Neuronal stem cell (in vitro differentiated cells): ENCODE data around the gene LLCFC1.

Experiments used
- DNase-seq: peaks from one replicate; pipeline ENCODE4 v3.0.0-alpha.2; 2013; ENCODE audit warnings: low spot score
- H2AFZ ChIP-seq: one replicate; pipeline ENCODE4 v1.6.1; 2013; ENCODE audit warnings: mild to moderate bottlenecking, low read length, inconsistent platforms
- H2AK5ac ChIP-seq: 2 replicates; pipeline ENCODE4 v1.6.1; 2013; ENCODE audit warnings: low read depth, mild to moderate bottlenecking, inconsistent platforms, low read length, moderate library complexity, mixed read lengths
- H2BK120ac ChIP-seq: 2 replicates; pipeline ENCODE4 v1.6.1; 2013; ENCODE audit warnings: low read depth, mild to moderate bottlenecking, inconsistent platforms, low read length, moderate library complexity, mixed read lengths
- H2BK12ac ChIP-seq: one replicate; pipeline ENCODE4 v1.6.1; 2013; ENCODE audit warnings: low read length, inconsistent platforms
- H2BK15ac ChIP-seq: 2 replicates; pipeline ENCODE4 v1.6.1; 2013; ENCODE audit warnings: mild to moderate bottlenecking, low read length, inconsistent platforms, mixed read lengths
- H2BK5ac ChIP-seq: one replicate; pipeline ENCODE4 v1.6.1; 2013; ENCODE audit warnings: inconsistent platforms, mild to moderate bottlenecking, low read length, moderate library complexity
- H3K14ac ChIP-seq: one replicate; pipeline ENCODE4 v1.6.1; 2013; ENCODE audit warnings: low read length, inconsistent platforms
- H3K18ac ChIP-seq: 2 replicates; pipeline ENCODE4 v1.6.1; 2013; ENCODE audit warnings: low read length, inconsistent platforms
- H3K23ac ChIP-seq: 2 replicates; pipeline ENCODE4 v1.6.1; 2013; ENCODE audit warnings: low read depth, mild to moderate bottlenecking, mixed read lengths, low read length, inconsistent platforms; ENCODE audit not compliant: poor library complexity
- H3K27ac ChIP-seq: replicated peaks from 3 replicates; pipeline ENCODE4 v1.5.1; 2013; ENCODE audit warnings: low read length, inconsistent platforms
- H3K27me3 ChIP-seq, 3 experiments: 2 replicates each; pipeline ENCODE4 v1.6.1; 2013; ENCODE audit warnings: low read length in 3 of 3, mild to moderate bottlenecking in 2 of 3, inconsistent platforms in 1 of 3, low read depth in 1 of 3, mixed read lengths in 1 of 3, moderate library complexity in 1 of 3; ENCODE audit not compliant: control insufficient read depth in 3 of 3, insufficient read depth in 3 of 3
- H3K36me3 ChIP-seq, 2 donors: replicated peaks in 1 of 2; 2 replicates each; pipeline ENCODE4 v1.6.1; 2013; ENCODE audit warnings: low read length in 2 of 2; ENCODE audit not compliant: control insufficient read depth in 2 of 2, insufficient read depth in 2 of 2
- H3K4ac ChIP-seq: 2 replicates; pipeline ENCODE4 v1.6.1; 2013; ENCODE audit warnings: inconsistent platforms, mild to moderate bottlenecking, low read length, moderate library complexity
- H3K4me1 ChIP-seq, 2 donors: 1 replicate in 1 of 2; 2 replicates in 1 of 2; pipeline ENCODE4 v1.6.1; 2013; ENCODE audit warnings: low read length in 2 of 2, low read depth in 1 of 2; ENCODE audit not compliant: control insufficient read depth in 2 of 2, insufficient read depth in 1 of 2
- H3K4me2 ChIP-seq: one replicate; pipeline ENCODE4 v1.6.1; 2013; ENCODE audit warnings: mild to moderate bottlenecking, low read length, inconsistent platforms; ENCODE audit not compliant: insufficient read depth, poor library complexity, severe bottlenecking
- H3K4me3 ChIP-seq, 2 donors: 2 replicates each; pipeline ENCODE4 v1.5.1; 2013; ENCODE audit warnings: low read length in 2 of 2, mild to moderate bottlenecking in 2 of 2, inconsistent platforms in 1 of 2, moderate library complexity in 1 of 2
- H3K79me1 ChIP-seq: one replicate; pipeline ENCODE4 v1.6.1; 2013; ENCODE audit warnings: low read depth, mild to moderate bottlenecking, inconsistent platforms, low read length, moderate library complexity
- H3K9ac ChIP-seq: one replicate; pipeline ENCODE4 v1.6.1; 2013; ENCODE audit warnings: mild to moderate bottlenecking, low read depth, low read length, inconsistent platforms; ENCODE audit not compliant: poor library complexity
- H3K9me3 ChIP-seq, 2 donors: replicated peaks in 1 of 2; 2 replicates each; pipeline versions ENCODE3 to v1.6.1; 2013; ENCODE audit warnings: low read length in 2 of 2, mild to moderate bottlenecking in 2 of 2, inconsistent platforms in 1 of 2, low read depth in 1 of 2, mixed read lengths in 1 of 2, moderate library complexity in 1 of 2; ENCODE audit not compliant: control insufficient read depth in 2 of 2, insufficient read depth in 1 of 2
- H4K8ac ChIP-seq: one replicate; pipeline ENCODE4 v1.6.1; 2013; ENCODE audit warnings: low read depth, mild to moderate bottlenecking, inconsistent platforms, low read length, moderate library complexity
- H4K91ac ChIP-seq: one replicate; pipeline ENCODE4 v1.6.1; 2013; ENCODE audit warnings: low read length, low read depth, mild to moderate bottlenecking, inconsistent platforms; ENCODE audit not compliant: poor library complexity
- WGBS, 2 donors: extraction: QIAGEN DNeasy Blood & Tissue Kit; methylation state at CpG; one replicate each; pipeline ENCODE4 v1.1.7; 2013; ENCODE audit warnings: missing lambda C conversion rate in 2 of 2, mixed read lengths in 1 of 2; ENCODE audit not compliant: insufficient read length in 2 of 2, insufficient replicate concordance in 1 of 2; ENCODE audit errors: extremely low coverage in 2 of 2; 5-methylcytosine and 5-hydroxymethylcytosine counted together

LLCFC1 gene

GRCh38 chr7:142983825-142984224 lies 44.5 kb downstream of the LLCFC1 start:
- H2BK5ac ChIP-seq, result no peak overlapping the region
- no peak overlapping the region for H3K4ac ChIP-seq
- H3K79me1 ChIP-seq, result no peaks in the 10 kb centered on the region
- no peak overlapping the region for H2AK5ac ChIP-seq
- H4K8ac ChIP-seq, result peak overlapping the region; percentile 57
- H3K27ac ChIP-seq, result no peak overlapping the region
- peak overlapping the region; percentile 64 for H3K14ac ChIP-seq
- no peaks in the 10 kb centered on the region for H3K36me3 ChIP-seq
- no peak overlapping the region for H2BK120ac ChIP-seq
- H2AFZ ChIP-seq, result no peak overlapping the region
- no peaks in the 10 kb centered on the region for H3K4me1 ChIP-seq
- no peak overlapping the region for H4K91ac ChIP-seq
- WGBS, 2 donors, result no CpG with 5 or more reads among the region's 1 CpG
- H3K9me3 ChIP-seq, result no peaks in the 10 kb centered on the region
- no peak overlapping the region for H3K4me2 ChIP-seq
- H3K9ac ChIP-seq, result no peak overlapping the region
- no peak for DNase-seq
- H2BK12ac ChIP-seq, result no peak overlapping the region
- H3K4me3 ChIP-seq, result no peak overlapping the region
- H3K23ac ChIP-seq, result peak overlapping the region; percentile 96
- peak overlapping the region; percentile 65 for H2BK15ac ChIP-seq
- H3K18ac ChIP-seq, result peak overlapping the region; percentile 11
- H3K27me3 ChIP-seq, result no peaks in the 10 kb centered on the region

- H3K79me1 ChIP-seq, result no peaks in the 10 kb centered on the region
- no peak overlapping the region for H3K4me3 ChIP-seq
- H3K9ac ChIP-seq, result no peak overlapping the region
- no peak overlapping the region for H4K91ac ChIP-seq
- no peaks in the 10 kb centered on the region for H3K36me3 ChIP-seq
- no CpG with 5 or more reads among the region's 1 CpG for WGBS, 2 donors
- H2AK5ac ChIP-seq, result no peak overlapping the region
- H3K27me3 ChIP-seq, result no peaks in the 10 kb centered on the region
- no peak for DNase-seq
- H2AFZ ChIP-seq, result no peak overlapping the region
- no peak overlapping the region for H2BK5ac ChIP-seq
- H3K4me1 ChIP-seq, result no peaks in the 10 kb centered on the region
- no peak overlapping the region for H2BK120ac ChIP-seq
- no peaks in the 10 kb centered on the region for H3K9me3 ChIP-seq
- H3K27ac ChIP-seq, result no peak overlapping the region
- no peak overlapping the region for H2BK15ac ChIP-seq
- H3K4ac ChIP-seq, result no peak overlapping the region
- no peak overlapping the region for H3K4me2 ChIP-seq
- H2BK12ac ChIP-seq, result no peak overlapping the region
- peak overlapping the region; percentile 11 for H3K18ac ChIP-seq
- H3K23ac ChIP-seq, result no peak overlapping the region
- H3K14ac ChIP-seq, result no peak overlapping the region
- H4K8ac ChIP-seq, result no peak overlapping the region
These were observed 45.0 kb downstream of the LLCFC1 start for GRCh38 chr7:142984297-142984696.
